HTR-8/SVneo (cell line): ENCODE results near the gene SSMEM1.
"Not testable (repeated sequence)": the region's sequence is repeated elsewhere in the genome, so short reads cannot be mapped to it uniquely, and the experiment has no call there.

Source experiments
- DNase-seq: peaks from one replicate; pipeline ENCODE4 v3.0.0; 2011; ENCODE audit warnings: low spot score, mixed read lengths; ENCODE audit not compliant: insufficient read length
- FAIRE-seq: peaks from 2 replicates; lab custom pipeline; 2011; peaks lifted over from hg19 to GRCh38; lab: Jason Lieb, UNC

The SSMEM1 gene

DNA sequence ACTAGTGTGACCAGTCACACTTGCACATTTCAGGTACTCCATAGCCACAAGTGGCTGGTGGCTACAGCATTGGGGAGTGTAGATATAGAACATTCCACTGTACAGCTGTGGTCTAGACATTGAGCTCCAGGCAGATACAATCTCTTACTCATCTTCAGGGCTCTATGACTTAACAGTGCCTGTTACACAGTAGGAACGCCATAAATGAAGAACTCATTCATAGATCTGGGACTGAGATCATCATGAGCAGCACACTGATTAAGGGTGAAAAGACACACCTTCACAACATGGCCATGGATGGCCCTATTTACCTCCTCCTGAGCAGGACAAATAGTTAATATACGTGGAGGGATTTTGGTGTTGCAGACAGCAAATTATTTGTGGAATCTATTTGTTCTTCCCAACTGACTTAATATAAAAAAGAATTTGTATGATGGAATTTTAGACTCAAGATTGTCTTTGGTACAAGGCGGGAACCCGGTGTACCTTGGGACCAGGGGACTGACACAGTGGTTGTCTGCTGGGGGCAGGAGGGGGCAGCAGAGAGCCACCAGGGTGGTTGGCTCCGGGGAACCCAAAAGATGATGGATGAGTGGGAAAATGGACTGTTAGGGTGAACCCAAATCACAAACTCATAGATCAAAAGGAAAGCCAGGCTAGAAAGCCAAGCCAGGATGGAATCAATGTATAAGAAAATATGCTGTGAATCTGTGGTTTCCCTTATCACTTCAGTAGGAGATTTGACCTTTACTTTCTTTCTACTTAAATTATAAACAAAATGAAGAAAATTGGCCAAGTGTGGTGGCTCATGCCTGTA, 34.7 kb downstream of the SSMEM1 start:
- no peak for FAIRE-seq
- DNase-seq = peak; percentile 50

DNA sequence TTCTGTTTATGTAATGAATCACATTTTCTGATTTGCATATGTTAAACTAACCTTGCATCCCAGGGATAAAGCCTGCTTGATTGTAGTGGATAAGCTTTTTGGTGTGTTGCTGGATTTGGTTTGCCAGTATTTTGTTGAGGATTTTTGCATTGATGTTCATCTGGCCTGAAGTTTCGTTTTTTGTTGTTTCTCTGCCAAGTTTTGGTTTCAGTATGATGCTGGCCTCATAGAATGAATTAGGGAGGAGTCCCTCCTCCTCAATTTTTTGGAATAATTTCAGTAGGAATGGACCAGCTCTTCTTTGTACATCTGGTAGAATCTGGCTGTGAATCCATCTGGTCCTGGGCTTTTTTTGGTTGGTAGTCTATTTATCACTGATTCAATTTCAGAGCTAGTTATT, 35.8 kb downstream of the SSMEM1 start:
- FAIRE-seq, DNase-seq: not testable (repeated sequence)

DNA sequence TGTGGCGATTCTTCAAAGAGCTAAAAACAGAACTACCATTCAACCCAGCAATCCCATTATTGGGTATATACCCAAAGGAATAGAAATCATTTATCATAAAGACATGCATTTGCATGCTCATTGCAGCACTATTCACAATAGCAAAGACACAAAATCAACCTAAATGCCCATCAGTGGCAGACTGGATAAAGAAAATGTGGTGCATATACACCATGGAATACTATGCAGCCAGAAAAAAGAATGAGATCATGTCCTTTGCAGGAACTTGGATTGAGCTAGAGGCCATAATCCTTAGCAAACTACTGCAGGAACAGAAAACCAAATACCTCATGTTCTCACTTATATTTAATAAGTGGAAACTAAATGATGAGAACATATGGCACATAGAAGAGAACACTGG, 38.8 kb downstream of the SSMEM1 start:
- DNase-seq, FAIRE-seq: not testable (repeated sequence)

DNA sequence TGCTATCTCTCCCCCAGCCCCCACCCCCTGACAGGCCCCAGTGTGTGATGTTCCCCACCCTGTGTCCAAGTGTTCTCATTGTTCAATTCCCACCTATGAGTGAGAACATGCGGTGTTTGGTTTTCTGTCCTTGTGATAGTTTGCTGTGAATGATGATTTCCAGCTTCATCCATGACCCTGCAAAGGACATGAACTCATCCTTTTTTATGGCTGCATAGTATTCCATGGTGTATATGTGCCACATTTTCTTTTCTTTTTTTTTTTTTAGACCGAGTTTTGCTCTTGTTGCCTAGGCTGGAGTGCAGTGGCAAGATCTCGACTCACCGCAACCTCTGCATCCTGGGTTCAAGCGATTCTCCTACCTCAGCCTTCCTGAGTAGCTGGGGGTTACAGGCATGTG, 41.2 kb downstream of the SSMEM1 start:
- DNase-seq, FAIRE-seq: not testable (repeated sequence)

DNA sequence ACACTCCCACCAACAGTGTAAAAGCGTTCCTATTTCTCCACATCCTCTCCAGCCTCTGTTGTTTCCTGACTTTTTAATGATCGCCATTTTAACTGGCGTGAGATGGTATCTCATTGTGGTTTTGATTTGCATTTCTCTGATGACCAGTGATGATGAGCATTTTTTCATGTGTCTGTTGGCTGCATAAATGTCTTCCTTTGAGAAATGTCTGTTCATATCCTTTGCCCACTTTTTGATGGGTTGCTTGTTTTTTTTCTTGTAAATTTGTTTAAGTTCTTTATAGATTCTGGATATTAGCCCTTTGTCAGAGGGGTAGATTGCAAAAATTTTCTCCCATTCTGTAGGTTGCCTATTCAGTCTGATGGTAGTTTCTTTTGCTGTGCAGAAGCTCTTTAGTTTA, 42.0 kb downstream of the SSMEM1 start:
- DNase-seq, FAIRE-seq: not testable (repeated sequence)

DNA sequence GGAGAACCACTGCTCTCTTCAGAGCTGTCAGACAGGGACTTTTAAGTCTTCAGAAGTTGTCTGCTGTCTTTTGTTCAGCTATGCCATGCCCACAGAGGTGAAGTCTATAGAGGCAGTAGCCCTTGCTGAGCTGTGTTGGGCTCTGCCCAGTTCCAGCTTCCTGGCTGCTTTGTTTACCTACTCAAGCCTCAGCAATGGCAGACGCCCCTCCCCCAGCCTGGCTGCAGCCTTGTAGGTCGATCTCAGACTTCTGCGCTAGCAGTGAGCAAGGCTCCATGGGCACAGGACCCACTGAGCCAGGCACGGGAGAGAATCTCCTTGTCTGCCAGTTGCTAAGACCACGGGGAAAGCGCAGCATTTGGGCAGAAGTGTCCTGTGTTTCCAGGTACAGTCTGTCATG, 46.9 kb downstream of the SSMEM1 start:
- no peak for DNase-seq
- no peak for FAIRE-seq

DNA sequence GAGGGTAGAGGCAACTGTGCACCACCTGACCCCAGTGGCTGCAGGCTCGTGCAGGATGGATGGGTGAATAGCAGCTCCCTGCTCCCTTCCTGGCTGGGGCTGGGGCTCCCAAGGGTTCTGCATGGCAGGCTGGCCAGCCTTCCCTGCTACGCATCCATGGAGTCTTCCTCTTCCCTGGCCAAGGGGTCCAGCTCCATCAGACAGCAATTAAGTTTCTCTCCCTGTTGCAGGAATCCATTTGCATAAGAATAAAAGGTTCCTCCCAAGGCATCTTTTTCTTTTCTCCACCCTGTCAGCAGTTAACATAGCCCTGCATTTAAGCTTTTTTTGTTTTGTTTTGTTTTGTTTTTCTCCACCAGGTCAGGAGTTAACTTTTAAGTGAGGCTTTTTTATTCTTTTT, 49.0 kb downstream of the SSMEM1 start:
- FAIRE-seq (no peak), DNase-seq (no peak)

DNA sequence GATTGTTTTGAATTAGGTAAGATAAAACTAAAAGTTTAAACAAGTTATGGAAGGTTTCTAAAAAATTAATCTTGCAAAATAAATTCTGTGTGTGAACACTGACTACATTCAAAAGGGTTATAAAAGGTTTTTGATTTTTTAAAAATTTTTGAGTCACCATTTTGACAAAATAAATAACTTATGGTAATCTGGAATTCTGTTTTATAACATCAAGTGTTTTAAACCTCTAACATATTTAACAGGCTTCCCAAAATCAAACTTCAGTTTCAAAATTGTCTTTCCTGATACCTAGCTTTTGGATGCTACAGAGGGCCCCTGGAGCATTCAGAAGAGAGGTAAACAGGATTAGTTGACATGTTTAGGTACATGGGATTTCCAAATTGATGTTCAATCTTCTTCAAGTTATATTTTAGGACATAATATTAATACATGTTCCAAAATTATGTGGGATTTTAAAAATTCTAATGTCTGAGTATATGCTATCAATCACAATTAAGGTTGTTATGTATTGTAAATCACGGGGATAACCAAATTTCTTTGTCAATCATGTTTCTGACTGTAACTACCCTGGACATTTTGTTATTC, 50.9 kb downstream of the SSMEM1 start:
- FAIRE-seq = no peak
- DNase-seq = no peak

DNA sequence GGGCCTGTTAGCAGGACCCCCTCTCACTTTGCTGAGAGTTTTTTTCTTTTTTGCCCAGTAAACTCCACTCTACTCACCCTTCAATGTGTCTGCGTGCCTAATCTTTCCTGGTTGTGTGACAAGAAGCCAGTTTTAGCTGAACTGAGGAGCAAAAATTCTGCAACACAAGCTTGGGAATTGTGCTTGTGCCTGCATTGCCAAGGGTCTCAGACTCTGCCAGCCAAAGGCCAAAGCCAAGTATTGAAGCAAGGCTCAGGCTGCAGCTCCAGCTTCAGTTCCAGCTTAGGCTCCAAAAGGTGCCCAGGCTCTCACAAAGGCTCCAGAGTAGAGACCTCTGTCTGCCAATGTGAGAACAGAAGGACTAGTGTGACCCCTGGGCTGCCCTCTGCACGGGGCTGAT, 54.8 kb downstream of the SSMEM1 start:
- FAIRE-seq (no peak), DNase-seq (no peak)

DNA sequence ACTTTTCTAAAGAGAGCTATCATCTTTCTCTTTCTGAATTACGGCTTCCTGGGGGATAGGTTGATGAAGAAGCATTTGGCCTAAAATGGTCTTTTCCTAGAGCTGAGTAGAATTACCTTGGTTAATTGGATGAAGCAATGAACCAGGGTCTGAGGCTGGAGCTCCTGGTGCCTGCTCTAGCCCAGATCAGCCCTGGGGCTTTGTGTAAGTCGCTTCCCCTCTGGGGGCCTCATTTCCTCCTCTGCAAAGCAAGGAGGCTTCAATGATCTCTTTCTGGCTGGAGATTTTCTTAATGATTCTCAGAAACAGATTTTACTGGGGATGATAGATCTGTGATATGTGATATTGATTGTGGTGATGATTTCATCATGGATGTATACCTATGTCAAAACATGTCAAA, 55.5 kb downstream of the SSMEM1 start:
- DNase-seq (no peak), FAIRE-seq (no peak)
